Right lung (tissue), 5 donors: Measurements from ENCODE around the gene USP7. TPM values are rescaled to one million over a fixed set of nuclear protein-coding genes. Genes with fewer than 3 reads are reported as not detected.
"Not testable (repeated sequence)": the region's sequence is repeated elsewhere in the genome, so short reads cannot be mapped to it uniquely, and the experiment has no call there.

Experiments used
- DNase-seq, 2 donors: peaks; one replicate each; pipeline ENCODE4 v3.0.0-alpha.2; 2013
- polyA plus RNA-seq, 5 donors: library from polyadenylated mRNA; unstranded; fragments of 120-200 nt; gene quantifications; one replicate each; pipeline versions ENCODE4 v1.2.1 to v1.2.3, GENCODE V29; 2013; ENCODE audit warnings: inconsistent platforms in 1 of 5, low replicate concordance in 1 of 5; ENCODE audit not compliant: insufficient read length in 5 of 5, insufficient read depth in 1 of 5

Gene USP7
- polyA plus RNA-seq, 5 donors, result 97.9 to 145 (median 121) TPM

DNA sequence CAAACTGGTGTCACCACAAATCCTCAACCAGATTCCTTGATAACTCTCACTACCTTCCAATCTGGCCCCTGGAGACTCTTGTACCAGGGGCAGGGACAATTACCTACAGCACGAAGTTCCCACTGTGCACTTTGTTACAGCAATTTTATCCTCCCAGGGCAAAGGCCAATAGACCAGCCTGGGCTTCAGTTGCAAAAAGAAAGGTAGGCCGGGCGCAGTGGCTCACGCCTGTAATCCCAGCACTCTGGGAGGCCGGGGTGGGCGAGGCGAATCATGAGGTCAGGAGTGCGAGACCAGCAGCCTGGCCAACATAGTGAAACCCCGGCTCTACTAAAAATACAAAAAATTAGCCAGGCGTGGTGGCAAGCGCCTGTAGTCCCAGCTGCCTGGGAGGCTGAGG is 36.9 kb downstream of the USP7 start:
- no peak for DNase-seq

DNA sequence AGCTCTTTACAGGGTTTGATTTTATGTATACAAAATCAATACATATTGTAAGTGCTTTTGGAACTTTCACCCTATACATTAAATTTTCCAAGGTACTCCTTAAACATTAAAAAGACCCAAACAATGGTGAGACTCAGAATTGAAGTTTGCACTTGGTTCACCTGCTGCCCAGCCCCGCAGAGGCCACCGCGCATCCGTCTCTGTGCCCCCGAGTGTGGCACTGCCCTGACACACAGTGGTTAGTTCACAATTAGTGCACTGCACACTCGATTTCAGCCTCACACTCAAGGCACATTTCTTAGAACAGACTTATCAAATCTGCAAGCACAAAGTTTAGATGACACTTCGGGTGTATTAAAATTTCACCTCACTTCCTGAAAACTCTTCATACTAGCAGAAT is 38.3 kb downstream of the USP7 start:
- DNase-seq, result no peak

DNA sequence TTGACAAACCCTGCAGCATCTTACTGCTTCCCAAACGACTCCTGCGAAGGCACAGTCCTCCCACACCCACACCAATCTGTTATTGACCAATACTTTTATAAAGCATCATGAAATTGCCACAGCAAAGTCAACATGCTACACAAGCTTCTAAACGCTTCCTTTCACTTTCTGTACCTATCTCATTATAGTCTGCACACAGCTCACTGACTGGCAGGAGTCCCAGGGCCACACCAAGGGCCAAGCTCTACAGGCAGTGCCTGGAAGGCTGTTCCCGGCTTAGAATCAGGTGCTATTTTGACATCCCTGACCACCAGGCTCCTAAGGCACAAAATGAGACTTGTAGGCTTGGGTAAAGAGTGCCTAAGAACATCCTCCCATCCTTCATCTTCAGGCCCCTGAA is 39.5 kb downstream of the USP7 start:
- no peak for DNase-seq

DNA sequence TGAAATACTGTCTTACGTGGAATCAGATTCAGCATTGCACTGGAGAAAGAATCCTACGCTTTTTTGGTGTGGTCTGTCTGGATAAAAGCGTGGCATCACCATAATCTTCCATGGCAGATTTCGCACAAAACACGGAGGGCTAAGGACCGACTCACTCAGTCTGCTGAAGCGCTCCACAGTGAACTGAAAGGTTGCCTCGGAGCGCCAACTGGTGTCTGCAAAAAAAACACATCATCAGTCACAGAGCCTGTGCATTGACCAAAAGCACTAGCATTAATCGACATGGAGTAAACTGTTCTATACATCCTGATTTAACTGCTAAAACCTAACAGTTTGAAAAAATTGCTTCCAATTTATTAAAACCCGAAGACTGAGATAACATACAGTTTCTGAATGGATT is 40.5 kb downstream of the USP7 start:
- DNase-seq, result no peak

DNA sequence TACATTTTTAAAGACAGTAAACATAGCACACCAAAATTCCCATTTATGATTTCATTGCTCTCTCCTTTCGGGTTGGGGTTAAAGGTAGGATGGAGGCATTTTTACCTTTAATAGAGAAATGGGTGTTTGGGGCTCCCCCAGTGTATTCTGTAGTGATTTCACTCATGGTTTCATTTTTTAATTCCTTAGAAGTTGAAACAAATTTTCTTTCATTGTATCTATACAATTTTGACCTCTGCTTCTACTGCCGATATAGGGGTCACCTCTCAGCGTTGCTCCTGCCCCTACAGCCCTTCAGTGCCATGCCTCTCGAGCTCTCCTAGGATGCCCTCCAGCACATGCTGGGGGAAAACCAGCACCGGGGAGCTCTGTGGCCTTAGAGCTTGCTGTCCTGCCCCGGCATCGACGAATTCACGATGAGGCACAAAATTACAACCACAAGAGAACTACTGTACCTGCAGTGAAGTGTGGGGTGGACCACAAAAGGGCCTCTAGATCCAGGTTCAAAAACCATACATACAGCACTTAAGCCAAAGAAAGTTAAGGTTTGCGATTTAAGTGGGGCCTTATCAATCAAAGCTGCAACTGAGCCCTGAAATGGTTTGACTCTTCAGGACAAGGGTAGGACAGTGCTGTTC is 42.2 kb downstream of the USP7 start:
- no peak for DNase-seq

DNA sequence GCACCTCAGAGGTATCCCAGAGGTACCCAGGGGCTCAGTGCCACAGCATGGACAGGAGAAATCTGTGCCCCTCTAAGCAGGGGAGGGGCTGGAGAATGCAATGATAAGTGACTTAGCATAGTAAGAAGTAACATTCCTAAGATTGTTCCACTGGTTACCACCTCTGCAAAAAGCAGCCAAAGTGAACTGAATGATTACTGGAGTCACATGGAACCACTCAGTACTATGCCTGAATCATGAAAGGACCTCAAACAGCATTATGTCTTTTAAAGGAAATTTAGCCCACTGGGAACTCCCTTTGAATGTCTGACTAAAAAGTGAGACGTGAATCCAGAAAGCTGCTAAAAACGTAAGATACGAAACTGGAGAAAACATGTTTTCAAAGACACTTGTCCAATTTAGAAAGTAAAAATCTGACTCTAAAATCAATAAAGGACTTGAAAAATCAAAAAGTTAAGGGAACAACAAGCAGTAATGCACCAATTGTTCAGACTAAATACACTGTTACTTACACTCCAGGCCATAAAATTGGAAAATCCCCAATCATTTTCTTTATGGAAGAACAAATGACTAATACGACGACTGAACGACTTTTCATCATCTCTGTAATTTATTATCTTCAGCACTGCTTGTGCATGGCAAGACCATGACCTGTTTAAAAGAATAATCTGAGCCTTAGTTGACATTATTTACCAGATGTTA is 42.9 kb downstream of the USP7 start:
- no peak for DNase-seq

DNA sequence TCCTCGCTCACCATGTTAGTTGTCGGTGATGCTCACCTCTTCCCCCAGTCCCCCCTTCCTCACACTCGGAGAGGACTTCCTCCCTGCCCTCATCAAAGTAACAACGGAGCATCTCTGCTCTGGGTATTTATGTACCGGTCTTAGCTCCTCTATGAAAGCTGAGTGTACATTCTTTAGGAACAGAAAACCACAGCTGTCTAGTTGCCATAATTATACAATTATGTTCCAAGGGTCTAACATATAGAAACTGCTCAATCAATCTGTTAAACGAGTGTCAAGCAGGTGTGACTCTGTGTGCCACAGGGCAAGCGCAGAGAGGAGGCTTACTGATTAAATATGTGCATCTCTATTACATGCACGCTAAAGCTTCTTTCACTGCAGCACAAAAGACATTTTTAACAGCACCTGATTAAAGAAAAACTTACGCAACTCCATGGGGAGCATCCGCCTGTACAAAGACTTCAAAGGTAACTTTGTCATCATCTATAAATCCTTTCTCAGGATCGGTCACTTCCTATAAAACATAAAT is 43.7 kb downstream of the USP7 start:
- no peak for DNase-seq

DNA sequence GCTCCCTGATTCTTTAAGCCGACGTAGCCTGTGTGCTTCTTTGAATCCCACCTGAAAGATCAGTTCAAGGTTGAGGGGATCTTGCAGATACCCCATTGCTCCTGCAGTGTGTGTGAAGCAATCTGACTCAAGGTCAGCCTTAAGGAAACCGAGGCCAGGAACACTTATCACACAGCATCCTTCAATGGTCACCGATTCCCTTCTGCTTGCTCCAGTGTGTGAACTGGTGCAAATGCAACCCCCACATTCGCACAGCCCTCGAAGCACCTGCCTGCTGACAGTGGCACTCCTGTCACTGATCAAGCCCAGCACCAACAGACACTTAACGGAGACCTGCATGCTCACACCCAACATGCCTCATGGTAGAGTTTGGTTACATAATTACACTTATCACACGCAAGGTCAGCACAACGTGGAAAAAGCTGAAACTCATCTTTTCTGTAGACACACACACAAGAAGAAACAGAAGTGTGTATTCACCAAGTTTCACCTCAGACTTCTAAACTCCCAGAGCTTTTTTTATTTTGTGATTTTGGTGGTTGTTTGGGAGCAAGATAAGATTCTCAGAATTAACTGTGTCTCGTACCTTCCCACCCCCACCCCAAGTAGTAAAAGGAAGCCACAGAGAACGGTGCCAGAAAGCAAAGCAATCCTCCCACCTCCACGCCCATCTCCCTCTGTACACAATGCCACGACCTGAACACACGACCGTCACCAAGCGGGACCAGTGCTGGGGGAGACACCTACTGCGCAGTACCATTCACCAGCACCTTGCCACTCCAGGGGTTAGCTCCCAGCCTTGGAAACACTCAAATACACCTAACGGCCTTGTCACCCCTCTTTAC is 44.4 kb downstream of the USP7 start:
- no peak for DNase-seq

DNA sequence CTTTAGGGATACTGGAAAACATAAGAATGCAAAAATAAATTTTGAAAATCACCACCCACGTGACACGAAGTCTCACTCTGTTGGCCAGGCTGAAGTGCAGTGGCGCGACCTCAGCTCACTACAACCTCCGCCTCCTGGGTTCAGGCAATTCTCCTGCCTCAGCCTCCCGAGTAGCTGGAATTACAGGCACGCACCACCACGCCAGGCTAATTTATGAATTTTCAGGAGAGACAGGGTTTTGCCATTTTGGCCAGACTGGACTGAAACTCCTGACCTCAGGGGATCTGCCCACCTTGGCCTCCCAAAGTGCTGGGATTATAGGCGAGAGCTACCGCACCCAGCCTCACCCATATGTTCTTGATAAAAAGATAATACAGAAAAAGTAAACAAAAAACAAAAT is 46.4 kb downstream of the USP7 start:
- not testable (repeated sequence) for DNase-seq

DNA sequence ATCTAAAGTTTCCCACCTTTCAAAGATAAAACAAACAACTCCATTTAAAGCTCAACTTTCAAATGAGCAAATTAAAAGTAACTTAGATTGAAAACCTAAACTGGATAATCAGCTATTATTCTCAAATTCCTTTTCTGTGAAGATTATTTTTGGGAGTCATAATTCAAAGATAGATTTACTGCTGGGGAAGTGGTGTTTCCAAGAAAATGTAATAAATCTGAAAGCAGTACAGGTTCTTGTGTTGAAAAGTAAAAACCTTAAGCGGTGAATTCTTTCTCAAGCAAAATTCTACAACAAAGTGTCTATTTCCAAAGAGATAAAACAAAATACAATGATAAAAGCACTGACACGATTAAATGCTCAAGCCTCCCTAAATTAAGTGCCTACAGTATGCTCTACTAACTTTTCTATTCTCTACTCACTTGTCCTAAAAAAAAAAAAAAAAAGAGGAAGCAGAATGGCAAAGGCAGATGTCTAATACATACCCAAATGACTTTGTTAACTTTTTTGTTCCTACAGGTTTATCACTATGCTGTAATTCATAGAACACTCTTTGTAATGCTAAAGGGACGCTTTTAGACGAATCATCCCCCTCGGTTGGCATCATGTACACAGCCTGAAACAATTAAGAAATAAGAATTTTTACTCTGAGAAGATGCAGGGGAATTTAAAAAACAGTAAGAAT is 47.0 kb downstream of the USP7 start:
- DNase-seq, result no peak

DNA sequence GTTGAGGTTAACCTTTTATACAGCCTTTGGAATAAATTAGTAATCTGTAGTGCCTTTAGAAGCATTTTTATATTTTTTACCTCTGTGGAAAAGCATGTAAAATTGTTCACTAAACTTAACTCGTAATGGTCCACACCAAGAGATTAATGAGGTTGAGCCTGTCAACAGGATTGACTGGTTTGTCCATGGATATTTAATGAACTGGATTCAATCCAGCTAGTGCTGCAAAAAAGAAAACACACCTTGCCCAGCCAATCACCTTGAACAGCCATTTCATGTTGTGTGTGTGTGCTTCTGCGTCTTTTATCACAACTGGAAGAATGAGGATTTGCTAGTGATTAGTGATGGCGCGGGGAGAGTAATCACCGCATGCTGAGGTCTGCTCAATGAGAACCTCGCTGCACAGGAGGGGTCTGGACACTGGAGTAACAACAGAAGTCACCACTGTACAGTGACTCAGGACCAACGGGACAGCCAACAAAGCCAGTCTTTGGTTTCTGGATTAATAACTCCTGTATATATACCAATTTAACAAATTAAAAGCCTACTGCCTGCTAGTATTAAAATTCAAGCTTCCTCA is 47.9 kb downstream of the USP7 start:
- no peak for DNase-seq

DNA sequence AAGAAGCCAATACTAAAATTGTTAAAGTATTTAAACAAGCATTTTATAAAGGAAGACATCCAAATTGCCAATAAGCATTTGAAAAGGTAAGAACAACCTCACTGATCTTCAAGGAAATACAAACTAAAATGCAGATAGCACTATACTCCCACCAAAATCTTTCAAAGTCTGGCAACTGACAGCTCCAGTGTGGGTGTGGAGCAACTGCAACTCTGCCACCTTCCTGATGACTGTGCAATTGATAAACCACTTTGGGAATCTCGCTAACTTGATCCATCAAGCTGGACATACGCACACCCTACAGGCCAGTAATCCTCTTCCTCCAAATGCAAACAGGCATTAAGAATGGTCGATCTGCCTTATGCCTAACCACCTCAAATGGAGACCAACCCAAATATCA is 49.6 kb downstream of the USP7 start:
- no peak for DNase-seq

DNA sequence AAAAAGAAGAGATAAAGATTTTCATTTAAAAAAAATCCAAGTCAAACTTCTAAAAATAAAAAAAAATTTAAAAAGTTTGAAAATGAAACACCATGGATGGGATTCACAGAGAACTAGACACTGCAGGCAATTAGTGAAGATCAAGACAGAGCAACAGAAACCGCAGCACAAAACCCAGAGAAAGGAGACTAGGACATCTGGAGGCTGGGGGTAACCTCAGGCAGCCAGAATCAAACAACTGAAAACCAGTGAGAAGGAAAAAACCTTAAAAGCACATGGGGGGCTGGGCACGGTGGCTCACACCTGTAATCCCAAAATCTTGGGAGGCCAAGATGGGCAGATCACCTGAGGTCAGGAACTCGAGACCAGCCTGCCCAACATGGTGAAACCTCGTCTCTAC is 50.9 kb downstream of the USP7 start:
- DNase-seq, result no peak

DNA sequence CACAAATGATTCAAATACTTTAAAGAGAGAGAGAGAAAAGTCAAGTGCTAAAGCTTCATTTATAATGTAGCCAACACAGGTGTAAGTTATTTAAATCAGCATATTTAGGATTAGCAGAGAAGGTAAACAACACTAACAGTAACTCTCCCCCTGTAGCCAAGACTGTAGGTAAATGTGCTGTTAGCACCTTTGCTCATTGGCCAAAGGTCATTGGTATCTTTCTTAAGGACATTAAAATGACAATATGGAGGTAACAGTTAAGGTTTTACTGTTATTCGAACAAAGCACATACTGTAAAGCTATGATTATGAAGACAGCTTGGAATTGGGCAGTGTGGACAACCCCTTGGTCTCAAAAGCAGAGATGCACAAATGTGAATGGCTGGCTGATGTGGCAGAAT is 52.9 kb downstream of the USP7 start:
- DNase-seq, result no peak

DNA sequence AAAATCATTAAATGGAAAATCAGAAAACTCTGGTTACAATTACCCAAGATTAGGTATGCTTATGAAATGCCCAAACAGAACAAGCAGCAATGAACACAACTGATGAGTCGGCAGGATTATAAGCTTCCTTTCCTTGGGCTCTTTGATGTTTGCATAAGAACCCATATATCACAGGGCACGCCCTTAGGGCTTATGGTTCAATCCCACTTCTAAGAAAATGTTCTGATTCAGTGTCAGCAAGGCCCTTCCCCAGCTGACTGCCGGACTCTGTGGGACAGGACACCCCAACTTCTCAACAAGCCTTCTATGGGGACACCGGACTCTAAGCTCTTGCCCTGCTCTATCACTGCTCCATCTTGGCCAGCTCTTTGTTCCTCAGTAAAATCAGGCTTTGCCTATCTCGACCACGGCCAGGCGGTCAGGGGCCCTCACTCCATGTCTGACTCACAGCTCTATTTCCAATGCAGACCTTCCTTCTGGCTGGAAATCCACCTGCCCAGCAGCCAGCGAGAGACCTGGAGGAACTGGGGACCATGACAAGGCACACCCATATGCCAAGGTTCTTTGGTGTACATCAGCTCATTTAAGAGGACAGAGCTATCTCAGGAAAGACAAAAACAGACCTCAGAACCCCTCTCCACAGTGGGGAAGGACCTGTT is 54.8 kb downstream of the USP7 start:
- no peak for DNase-seq

DNA sequence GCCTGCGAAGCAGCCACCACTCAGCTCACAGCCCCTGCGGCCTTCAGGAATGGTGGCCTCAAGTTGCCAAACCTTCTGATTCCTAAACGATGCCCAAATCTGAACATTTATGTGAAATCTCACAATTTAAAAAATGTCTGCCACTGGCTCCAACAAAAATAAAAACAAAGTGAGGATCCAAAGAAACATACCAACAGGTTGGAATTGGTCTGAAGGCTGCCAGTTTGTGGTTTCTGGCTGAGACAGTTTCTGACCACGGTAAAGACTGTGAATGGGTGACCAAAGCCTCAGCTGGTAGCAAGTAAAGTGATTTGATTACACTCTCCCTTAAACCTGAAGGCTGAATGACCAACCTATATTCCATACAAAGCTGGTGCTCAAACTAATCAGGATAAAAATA is 56.6 kb downstream of the USP7 start:
- no peak for DNase-seq

DNA sequence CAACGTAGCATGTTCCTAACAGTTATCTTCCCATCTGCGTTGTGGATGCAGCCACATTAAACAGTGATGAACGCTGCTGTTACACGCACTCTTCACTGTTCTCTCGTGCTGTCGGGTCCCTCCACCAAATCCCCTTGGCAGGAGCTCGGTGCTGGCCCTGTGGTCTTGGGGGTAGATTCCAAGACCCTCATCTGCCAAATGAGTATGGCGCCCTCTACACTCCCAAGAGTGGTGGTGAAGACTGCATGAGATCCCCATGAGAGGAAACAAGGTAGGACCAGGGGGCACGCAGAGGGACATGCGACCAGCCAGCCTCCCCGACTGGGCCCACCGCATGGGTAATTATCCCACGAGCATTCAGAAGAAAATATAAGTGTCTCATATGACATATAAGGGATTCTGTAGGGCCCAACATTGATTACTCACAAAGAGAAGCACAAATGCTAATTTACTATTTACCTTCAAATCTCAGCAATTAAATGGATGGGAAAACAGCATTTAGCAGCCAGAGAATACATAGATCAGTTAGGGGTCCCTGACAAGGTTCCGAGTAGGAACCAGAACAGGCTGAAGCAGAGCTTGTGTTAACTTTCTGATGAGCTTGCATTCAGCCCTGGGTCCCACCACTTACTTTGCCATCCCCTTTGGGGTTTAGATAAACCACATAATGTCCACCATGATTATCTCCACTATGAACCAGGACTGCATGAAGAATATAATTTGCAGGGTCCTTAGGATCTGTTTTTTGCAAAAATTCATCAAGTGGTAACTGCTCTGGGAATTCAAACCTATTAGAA is 57.7 kb downstream of the USP7 start:
- no peak for DNase-seq

DNA sequence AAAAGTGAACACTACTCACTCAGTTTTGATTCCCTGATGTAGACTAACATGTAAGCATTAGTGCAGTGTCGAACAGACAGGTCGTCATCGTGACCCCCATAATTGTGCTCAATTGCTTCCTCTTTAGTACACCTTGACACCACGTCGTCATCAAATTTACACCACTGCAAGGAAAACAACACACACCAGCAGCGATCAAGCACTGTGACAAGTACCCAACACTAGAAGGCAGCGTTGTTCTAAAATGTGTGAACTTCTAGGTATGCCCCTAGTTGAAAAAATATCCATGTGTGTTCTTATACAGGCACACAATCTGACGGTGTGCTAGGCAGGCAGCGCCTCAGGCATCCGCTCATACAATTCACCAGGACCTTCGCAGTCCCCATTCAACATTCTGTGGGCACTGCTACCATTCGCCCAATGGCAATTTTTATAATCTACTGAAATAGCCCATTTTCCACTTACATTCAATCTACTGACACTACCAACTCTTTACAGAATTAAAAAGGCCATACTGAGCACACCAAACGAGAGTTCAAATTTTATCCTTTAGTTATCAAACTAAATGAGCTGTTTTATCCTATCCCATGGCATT is 58.4 kb downstream of the USP7 start:
- no peak for DNase-seq

DNA sequence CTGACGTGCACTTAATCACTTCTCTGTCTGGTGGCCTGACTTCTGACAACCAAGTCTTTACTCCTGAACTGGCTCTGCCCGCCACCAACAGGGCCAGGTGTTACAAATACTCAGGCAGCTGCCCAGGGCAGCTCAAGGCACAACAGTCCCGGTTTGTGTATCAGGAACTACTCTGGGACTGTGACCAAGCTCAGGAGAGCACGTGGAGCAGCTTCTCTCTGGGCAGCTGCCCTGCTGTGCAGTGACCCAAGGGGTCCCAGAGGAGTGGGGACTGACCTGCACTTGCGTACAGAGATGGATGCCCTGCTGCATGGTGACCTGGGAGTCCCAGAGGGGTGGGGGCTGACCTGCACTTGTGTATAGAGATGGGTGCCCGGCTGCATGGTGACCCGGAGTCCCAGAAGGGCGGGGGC is 59.7 kb downstream of the USP7 start:
- DNase-seq, result no peak

DNA sequence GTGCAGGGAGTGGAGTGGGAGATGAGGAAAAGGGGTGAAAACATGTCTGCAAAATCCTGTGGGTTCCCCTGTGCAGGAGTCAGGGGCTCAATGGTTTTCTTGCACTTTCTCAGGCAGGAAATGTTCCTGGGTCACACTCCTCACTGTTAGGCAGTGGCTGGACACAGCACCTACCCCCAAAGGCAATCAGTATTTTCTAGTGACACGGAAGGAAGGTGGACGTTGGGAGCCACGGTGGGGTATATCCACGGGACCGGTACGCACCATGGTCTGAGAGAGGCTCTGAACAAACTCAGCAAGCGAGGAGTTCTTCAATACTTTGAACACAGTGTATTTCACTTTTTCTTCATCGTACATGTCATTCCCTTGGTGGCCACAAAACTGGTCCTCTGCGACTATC is 60.7 kb downstream of the USP7 start:
- DNase-seq, result no peak
